ENCODE results near the gene PIK3R1. TPM values are rescaled to one million over a fixed set of nuclear protein-coding genes. Genes with fewer than 3 reads are reported as not detected.
"Not testable (repeated sequence)": the region's sequence is repeated elsewhere in the genome, so short reads cannot be mapped to it uniquely, and the experiment has no call there.

Gene PIK3R1
- total RNA-seq, 1 donor from 2014 or later = 166 TPM

DNA sequence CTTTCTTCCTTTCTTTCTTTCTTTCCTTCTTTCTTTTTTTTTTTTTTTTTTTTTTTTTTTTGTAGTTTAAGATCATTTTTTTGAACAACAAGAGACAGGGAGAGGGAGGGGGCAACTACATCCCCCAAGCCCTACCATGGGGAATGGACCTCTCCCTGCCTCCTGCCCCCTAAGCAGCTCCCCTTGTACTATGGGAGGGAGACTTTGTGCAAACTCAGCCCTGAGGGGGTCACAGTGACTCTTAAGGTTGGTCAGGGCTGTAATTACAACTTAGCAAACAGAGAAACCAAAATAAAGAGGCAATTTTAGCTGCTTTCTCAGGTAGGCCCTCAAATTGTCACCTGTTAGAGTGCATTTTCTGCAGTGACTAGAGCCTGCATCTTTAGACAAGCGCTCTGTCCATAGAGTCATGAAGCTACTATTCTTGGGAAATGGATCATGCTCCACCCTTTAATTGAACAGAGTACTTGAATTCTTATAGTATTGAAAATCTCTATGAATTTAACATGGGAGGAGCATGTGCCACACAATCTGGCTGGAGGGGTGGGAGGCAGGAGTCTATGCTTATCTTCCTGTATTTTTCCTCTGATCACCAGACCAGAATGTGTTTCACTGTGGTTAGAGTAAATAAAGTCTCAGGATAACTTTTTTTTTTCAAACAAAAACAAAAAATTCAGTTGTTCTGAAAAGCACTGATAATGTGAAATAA is 24.3 kb upstream of the PIK3R1 start:
- intact Hi-C loops (cut with DNase I) = no loop called here
- no peak for DNase-seq (ENCODE audit: low spot score)

DNA sequence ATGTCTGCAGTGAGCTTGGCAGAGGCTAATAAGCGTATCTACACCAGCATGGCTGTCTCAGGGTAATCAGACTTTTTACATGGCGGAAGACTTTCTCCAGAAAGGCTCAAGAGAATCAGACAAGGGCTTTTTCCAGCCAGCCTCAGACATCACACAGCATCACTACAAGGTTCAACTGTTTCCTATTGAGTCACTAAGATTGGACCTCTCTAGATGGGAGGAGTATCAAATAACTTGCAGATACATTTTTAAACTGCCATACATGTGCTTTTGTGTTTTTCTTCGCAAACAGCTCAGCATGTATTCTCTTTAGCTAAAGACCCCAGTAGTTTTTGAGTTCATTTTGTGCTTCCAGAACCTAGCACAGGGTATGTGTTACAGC is 22.9 kb upstream of the PIK3R1 start:
- intact Hi-C loops (cut with DNase I) = no loop called here

DNA sequence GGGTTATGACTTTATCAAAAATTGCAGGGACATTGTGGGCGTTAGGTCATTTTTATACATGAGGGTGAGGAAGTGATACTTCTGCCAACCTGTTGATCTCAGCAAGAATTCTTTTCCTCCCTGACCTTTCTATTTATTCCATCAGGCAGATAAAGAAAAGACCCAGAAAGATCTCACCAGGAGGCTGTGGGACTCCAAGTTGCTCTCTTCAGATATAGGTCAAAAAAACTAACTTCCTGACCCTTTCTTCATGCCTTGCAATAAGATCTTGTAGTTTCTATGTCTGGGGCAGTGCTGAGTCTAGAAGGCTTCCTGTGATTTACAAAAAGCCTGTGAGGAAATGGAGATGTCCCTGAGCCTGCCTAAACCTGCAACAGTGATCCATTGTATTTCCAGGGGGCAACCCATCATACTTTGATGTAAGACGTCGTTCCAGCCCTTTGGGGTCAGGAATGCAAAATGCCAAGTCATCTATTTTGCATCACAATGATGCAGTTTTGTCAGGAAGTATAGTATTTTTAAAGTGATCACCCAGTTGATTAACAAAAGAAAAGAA is 22.0 kb upstream of the PIK3R1 start:
- DNase-seq (ENCODE audit: low spot score) = no peak
- intact Hi-C loops (cut with DNase I) = no loop called here

More for the DNA sequence above, 22.9 kb upstream of the PIK3R1 start:
- no peak for DNase-seq (ENCODE audit: low spot score)

DNA sequence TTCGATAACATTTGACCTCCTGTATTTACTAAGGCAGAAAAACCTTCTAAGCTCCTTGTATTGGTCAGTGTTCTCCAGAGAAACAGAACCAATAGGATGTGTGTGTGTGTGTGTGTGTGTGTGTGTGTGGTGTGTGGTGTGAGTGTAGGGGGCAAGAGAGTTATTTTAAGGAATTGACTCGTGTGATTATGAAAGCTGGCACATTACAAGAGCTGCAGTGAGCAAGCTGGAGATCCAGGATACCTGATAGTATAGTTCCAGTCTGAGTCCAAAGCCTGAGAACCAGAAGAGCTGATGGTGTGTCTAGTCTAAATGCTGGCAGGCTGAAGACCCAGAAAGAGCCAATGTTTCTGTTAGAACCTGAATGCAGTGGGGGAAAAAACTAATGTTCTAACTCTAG is 21.2 kb upstream of the PIK3R1 start:
- no peak for DNase-seq (ENCODE audit: low spot score)
- intact Hi-C loops (cut with DNase I) = no loop called here

DNA sequence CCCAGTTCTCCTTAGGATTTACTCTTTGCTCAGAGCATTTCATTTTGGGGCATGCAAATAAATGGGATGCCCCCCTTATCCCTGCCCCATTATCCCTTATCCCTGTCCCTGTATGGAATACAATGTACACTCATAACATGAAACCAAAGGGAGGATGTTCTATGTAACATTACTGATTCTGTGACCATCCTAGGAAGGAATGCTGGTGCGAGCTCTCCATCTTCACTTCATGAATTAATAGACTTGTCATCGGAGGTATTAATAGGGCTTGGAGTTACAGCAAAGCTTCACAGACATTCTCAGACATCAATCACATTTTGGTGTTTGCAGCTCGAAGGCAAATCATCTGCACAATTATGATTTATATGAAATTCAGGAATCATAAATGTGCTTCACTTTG is 20.4 kb upstream of the PIK3R1 start:
- DNase-seq (ENCODE audit: low spot score) = no peak
- intact Hi-C loops (cut with DNase I) = no loop called here

DNA sequence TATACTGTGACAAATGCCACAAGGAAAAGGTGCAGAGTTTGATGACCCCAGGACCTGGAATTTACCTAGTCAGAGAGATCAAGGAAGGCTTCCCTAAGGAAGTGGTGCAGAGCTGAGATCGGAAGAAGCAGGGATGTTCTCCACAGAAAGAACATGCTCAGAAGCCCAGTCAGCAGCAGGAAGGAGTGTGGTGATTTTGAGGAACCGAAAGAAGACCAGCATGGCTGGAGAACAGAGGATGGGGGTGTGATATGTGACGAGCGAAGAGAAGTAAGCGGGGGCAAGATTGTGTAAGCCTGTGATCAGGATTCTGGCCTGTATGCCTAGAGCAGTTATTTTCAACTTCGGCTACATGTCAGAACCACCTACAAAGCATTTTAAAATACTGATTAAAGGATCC is 18.7 kb upstream of the PIK3R1 start:
- no peak for DNase-seq (ENCODE audit: low spot score)
- intact Hi-C loops (cut with DNase I) = no loop called here

DNA sequence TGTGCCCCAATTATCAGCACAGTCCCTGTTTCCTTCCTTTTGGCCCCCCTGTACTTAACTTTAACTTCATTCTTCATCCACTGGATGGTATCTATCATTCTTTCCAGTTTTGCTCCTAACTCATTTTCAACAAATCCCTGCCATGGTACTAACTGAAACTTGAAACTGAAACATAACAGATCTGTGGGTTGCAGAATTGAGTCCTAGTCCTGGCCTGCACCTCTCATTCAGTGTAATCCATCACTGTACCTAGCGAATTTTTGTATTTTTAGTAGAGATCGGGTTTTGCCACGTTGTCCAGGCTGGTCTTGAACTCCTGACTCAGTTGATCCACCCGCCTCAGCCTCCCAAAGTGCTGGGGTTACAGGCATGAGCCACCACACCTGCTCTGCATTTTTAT is 15.3 kb upstream of the PIK3R1 start:
- no peak for DNase-seq (ENCODE audit: low spot score)
- intact Hi-C loops (cut with DNase I) = no loop called here

DNA sequence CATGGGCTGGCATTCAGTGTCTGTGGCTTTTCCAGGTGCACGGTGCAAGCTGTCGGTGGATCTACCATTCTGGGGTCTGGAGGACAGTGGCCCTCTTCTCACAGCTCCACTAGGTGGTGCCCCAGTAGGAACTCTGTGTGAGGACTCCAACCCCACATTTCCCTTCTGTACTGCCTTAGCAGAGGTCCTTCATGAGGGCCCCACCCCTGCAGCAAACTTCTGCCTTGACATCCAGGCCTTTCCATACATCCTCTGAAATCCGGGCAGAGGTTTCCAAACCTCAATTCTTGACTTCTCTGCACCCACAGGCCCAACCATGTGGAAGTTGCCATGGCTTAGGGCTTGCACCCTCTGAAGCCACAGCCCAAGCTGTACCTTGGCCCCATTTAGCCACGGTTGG is 4.9 kb upstream of the PIK3R1 start:
- not testable (repeated sequence) for DNase-seq (ENCODE audit: low spot score)
- intact Hi-C loops (cut with DNase I) = loop anchor here (10.0 kb wide), 2 partner anchors 716 to 966 kb away; no protein-coding TSS in a partner anchor

DNA sequence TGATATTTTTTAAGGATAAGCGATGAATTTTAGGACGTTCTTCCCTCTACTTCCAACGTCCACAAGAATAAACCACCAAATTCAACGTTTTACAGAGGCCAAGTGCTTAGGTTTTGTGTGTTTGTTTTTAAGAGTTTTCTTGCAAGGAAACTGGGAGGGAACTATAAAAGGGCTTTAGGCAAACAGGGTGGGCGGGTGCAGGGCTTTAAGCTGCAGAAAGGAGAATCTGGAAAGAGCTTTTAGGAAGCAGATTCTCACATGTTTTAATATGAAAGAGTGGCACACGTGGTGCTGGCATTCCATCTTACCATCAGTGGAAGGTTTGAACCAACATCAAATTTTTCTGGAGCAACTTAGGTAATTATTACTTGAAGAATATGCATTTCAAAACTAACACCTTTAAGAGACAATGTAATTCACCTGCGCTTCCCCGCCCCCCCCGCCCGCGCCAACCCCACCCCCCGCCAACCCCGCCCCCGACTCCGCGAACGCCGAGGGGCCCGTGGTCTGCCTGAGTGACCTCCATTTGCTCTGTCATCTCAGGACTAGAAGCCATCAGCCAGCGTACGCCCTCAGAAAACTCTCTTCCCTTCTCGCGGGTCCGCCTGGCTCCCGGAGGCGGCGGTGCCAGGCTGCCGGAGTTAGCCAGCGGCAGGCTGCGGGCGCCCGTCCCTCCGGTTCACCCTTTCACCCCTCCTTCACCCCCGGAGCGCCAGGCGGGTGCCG is 911 bp upstream of the PIK3R1 start:
- DNase-seq (ENCODE audit: low spot score) = no peak
- intact Hi-C loops (cut with DNase I) = loop anchor here (1.0 to 10.0 kb wide), 5 partner anchors 38 to 970 kb away; no protein-coding TSS in a partner anchor

DNA sequence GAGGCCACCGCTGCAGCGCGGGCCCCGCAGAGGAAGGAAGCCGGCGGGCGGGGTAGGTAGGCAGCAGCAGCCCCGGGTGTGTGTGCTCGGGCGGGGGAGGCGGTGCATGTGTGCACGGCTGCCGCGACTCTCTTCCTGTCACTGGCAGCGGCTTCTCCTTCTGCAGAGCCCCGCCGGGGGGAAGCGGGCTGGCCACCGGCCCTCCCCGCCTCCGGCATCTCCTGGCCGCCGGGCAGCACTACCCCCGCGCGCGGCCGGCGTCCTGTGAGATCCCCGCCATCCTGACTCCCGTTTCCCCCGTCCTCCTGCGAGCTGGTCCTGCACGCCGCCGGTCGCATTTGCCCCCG is 315 bp downstream of the PIK3R1 start:
- intact Hi-C loops (cut with DNase I) = loop anchor here (1.0 to 10.0 kb wide), 5 partner anchors 36 to 971 kb away; no protein-coding TSS in a partner anchor
- no peak for DNase-seq (ENCODE audit: low spot score)

DNA sequence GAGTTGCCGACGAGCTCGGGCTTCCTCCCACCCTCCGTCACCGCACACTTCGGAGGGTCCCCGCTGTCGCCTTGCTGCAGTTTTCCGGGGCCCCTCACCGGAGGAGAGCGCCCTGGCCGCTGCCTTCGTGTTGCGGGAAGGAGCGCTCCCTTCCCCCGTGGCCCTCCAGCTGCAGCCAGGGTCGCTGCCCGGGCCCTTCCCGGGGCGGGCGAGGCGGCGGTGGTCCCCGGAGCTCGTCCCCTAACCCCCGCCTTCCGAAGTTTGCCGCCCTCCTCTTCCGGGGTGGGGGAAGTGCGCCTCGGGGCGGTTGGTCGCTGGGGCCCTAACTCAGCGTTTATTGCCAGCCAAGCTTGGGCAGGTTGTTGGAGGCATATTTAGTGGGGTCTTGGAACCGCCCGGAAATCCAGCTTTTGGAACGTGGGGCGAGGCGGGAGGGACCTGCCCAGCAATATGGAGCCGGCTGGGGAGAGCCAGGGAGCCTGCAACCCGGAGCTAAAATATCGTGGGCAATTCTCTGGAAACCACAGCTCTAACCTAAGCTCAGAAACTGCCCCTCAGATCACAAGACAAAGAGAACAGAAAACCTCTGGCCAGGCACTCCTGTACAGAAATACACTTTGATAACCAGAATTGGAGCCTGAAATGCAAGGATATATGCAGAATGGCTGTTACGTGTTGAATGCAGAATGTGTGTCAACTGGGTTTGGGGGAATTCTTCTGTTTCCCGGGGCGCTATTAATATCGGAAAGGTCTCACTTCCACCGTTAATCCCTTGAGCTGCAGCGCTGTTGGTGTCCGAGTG is 890 bp downstream of the PIK3R1 start:
- DNase-seq (ENCODE audit: low spot score) = peak; percentile 87

DNA sequence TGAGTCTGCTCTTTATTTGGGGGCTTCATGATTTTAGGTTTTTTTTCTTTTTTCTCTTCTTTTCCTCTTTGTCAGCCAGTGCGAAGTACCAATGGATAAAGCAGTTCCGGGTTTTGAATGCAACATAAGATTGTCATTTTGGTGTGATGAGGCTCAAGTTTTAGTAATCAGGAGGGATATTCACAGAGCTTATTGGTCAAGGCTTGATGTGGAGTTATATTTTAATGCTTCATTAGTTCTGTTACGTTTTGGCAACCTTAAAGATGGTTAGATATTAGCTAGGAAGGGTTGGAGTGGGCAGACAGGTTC is 1.4 kb downstream of the PIK3R1 start:
- DNase-seq (ENCODE audit: low spot score) = no peak
- intact Hi-C loops (cut with DNase I) = loop anchor here (5.0 to 10.0 kb wide), 3 partner anchors 35 to 972 kb away; no protein-coding TSS in a partner anchor

More for the DNA sequence above, 890 bp downstream of the PIK3R1 start:
- intact Hi-C loops (cut with DNase I) = loop anchor here (5.0 to 10.0 kb wide), 3 partner anchors 36 to 972 kb away; no protein-coding TSS in a partner anchor

DNA sequence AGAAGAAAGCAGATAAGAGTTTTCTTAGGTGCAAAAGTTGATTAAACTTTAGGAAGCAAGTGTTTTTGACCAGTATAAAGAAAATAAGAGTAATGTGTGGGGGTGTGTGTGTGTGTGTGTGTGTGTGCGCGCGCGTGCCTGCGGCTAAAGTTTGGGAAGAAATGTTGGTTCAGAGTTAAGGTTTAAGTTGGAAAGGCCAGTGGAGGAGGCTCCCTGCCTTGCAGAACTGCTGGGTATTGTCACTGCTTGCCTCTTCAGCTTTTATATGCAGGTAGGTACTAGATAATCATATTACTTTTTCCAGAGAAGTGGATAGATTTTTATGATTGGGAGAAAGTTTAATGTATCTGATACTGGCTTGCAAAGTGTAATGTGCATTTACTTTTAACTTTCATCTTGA is 2.0 kb downstream of the PIK3R1 start:
- intact Hi-C loops (cut with DNase I) = loop anchor here (5.0 to 10.0 kb wide), 3 partner anchors 35 to 973 kb away; no protein-coding TSS in a partner anchor
- no peak for DNase-seq (ENCODE audit: low spot score)

DNA sequence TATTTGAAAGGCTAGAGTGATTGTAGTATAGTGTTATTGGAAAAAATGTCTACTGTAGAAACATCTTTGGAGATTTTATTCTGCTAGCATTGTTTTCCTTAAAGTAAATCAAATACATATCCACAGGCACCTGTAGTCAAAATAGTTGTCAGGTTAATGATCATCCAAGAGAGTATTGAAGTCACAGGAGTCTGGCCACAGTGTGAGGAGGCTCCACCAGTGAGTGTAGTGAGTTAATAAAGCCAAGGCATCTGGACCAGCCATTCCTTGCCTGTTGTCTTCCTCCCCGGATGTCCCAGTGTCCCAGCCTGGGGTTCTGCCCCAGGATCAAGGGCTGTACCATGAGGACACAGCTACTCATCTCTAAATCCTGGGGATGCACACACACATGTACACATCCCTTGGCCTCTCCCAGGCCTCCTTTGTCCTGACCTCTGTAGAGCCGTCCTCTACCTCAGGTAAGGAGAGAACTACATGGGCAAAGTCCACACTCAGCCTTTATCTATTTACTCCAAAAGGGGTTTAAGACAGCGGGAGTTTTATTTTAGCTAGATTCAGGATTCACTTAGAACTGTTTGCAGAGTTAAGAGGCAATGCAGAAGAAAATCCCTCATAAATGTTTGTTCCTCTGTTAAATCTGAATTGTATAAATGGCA is 3.7 kb downstream of the PIK3R1 start:
- intact Hi-C loops (cut with DNase I) = loop anchor here (5.0 to 10.0 kb wide), 3 partner anchors 33 to 974 kb away; no protein-coding TSS in a partner anchor
- no peak for DNase-seq (ENCODE audit: low spot score)

DNA sequence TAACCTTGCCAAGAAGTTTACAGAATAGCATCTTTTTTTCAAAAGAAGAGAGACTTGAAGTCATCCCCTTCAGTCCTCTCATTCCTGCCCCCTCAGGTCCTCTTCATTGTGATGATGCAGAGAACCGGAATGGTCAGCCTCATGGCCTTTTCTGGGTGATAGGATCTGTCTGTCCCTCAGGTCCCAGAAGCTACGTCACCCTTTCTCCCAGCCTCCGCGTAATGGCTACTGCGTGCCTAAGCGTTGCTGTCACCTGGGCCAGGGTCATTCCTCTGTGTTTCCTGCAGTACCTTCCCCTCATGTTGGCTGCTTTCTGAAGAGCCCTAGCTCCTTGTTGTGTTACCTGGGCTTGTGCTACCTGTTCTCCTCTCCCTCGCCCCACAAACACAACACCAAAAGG is 4.7 kb downstream of the PIK3R1 start:
- no peak for DNase-seq (ENCODE audit: low spot score)
- intact Hi-C loops (cut with DNase I) = no loop called here

DNA sequence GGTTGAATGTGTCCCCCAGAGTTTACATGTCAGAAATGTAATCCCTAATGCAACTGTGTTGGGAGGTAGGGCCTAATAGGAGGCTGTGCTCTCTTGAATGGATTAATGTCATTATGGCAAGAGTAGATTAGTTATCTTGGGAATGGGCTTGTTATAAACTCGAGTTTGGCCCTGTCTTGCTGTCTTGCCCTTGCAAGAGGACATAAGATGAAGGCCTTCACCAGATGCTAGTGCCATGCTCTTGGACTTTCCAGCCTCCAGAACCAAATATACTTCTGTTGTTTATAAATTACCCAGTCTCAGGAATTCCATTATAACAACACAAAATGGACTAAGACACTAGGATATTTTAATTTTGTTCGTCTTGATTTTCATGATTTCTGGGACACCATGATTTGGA is 5.4 kb downstream of the PIK3R1 start:
- DNase-seq (ENCODE audit: low spot score) = no peak
- intact Hi-C loops (cut with DNase I) = no loop called here

DNA sequence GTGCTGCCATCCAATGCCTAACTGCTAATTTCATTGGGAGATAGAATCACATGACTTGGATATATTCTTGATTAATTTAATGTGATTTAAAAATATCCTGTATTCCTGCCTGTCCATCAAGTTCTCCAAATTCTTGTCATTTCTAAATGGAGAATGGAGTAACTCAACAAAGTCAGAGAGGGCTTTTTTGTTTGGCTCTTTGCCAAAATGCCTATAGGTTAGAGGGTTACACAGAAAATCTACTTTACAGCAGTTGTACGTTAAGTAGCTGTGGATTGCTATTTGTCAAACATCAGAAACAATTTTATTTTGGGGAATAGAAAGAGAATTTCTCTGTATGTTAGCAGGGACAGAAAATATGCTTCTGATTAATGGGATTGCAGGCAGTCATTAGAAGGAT is 5.9 kb downstream of the PIK3R1 start:
- DNase-seq (ENCODE audit: low spot score) = no peak
- intact Hi-C loops (cut with DNase I) = no loop called here

DNA sequence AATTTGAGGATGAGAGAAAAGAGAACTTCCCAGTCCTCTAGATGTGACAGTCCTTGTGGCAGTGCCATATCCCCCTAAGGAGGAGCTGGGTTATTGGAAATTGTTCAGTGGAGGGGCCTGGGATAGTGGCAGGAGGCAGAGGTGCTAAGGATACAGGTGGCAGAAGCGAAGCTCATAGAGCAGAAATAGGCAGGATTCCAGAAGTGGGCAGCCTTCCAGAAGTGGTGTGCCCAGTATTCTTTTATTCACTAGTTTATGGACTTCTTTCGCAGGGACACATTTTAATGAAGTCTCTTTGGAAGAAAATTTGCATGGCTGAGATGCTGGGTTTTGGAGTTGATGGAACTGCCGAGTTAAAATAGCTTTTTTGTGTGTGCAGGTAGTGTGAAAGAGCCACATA is 6.8 kb downstream of the PIK3R1 start:
- intact Hi-C loops (cut with DNase I) = no loop called here
- no peak for DNase-seq (ENCODE audit: low spot score)

DNA sequence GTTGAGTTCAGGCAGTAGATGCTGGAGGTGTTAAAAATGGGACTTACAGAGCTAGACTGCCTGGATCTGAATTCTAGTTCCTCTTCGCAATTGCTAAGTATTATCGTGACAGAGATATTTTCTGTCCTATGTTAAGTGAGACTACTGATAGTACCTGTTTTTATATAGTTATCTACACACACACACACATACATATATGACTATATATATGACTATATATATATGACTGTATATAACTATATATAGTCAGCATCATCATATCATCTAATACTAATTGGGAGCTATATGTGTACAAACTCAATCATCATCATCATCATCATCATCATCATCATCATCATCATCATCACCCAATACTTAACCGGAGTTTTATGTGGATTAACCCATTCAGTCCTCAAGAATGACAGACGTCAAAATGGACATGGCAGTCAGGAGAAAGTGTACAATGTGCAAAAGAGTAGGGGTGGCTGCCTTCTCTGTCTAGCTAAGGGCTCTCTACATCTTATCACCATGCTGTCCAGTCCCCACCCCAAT is 7.3 kb downstream of the PIK3R1 start:
- no peak for DNase-seq (ENCODE audit: low spot score)
- intact Hi-C loops (cut with DNase I) = no loop called here

Measured in cardiac septum (tissue), 1 donor.